HTERT RPE-1 (cell line): ENCODE results near the gene RAB44.
"Not testable (repeated sequence)": the region's sequence is repeated elsewhere in the genome, so short reads cannot be mapped to it uniquely, and the experiment has no call there.

ENCODE experiments used
- in situ Hi-C: fragments of 300-500 bp; cut with MboI; formaldehyde crosslinking; loops from 4 replicates; pipeline ENCODE4 v1.14.3; 2020; ENCODE audit warnings: low sequenced_read_pairs

Gene RAB44

DNA sequence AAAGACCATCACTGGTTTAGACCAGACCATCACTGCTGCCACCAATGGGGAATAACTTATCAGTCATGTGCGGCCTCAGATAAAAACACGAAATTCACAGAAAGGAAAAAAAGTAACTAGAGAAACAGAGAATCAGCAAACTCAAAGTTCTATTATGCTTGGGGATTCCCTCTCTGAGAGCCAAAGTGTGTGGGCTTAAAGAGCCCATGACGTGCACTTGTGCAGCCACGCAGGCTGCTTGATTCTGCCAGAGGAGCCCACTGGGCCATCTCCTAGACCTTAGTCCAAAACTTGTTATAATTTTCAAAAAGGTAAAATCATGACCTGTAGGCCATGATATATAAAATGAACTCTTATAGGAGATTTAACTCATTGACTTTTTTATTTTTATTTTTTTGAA is 15.2 kb downstream of the RAB44 start:
- in situ Hi-C loops = no loop called here

DNA sequence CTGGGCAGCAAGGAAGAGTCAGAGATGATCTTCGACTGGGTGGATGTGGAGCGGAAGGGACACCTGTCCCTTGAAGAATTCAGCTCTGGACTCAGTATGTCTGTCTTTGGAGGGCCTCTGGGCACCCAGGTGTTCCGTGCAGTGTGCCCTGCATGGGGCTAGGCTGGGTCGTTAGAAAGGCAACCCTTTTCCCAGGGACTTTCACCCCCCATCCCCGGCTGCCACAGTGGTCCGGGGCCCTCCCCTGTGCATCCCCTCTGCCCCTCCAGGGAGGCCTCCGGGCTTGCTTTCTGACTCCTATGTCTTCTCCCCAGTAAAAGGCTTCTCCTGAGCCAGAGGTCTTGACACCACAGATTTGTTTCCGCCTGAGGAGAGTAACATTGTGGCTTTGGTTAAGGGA is 16.2 kb downstream of the RAB44 start:
- in situ Hi-C loops = no loop called here

DNA sequence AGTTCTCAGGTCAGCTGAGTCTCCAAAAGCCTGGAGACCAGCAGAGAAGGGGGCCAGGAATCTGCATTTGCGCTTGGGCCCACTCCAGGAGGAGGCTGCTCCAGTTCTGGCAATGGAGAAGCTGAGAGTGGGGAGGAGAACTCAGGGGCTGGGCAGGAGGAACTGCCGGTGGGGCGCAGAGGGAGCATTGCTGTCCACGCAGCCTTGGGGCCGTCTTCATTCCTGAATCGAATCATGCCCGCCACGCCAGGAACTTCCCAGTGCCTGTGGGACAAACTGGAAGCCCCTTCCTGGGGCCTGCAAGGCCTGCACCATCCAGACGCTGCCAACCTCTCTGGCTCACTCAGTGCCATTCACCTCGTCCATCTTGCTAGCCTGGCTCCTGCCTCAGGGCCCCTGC is 16.9 kb downstream of the RAB44 start:
- in situ Hi-C loops = no loop called here

DNA sequence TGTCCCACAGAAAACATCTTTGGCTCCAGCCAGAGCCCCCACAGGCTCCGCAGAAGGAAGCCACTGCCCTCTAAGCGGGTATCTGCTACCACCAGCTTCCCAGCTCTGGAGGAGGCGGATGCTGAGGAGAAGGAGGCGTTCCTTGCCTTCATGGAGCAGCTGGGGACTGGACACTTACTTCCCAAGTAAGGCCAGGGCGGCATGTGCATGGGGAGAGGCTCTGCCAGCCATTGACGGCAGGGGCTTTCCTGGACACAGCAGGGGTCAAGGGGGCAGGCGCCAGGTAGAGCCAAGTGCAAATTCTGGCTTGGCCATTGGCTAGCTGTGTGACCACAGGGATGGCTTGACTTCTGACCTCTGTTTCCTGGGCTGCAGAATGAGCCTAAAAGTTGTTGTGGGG is 17.8 kb downstream of the RAB44 start:
- in situ Hi-C loops = no loop called here

DNA sequence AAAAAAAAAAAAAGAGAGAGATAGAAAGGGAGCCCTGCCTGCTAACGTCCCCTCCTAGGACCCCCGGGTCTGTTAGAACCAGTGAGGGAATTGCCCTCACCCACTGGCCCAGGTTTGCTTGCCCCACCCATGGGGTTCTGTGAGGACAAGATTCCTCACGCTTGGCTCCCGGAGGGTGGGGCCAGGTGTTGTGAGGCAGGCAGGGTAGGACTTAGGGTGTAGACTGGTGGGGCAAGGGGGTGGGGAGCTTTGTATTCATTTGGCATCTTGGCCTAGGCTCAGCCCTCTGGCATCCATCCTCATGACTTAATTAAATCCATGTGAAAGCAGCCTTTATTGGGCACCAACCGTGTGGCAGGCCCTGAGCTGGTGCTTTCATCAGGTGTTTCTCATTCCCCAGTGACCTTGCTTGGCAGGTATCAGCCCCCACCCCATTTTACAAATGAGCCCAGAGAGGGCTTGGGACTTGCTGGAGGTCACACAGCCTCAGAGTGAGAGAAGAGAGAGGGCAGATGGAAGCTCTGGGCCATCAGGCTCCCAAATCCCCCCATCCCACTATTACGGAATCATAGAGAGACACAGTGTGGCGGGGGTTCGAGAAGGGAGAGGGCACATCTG is 19.0 kb downstream of the RAB44 start:
- in situ Hi-C loops = no loop called here

DNA sequence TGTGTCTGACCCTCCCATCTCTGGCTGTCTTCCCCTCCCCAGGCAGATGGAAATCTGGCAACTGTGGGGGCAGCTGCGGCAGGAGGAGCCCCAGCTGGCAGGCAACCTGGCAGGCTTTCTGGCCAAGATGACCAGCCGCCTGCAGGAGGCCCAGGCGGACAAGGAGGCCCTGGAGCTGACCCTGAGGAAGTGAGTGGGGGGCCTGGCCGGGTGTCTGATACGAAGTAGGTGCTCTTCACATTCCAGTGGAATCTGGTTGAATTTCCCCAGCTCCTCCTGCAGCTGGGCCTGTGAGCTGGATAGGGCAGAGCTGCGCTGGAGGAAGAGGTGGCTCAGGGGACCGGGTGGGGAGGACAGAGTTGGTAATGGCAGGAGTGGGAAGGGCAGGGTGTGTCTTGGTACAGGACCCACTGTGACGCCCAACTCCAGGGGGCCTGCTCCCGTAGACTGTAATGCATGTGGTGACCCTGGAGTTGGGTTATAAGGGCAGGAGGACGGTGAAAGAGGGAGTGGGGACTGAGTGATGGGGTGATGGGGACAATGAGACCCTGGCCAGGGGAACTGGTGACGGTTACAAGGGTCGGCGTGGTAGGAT is 19.7 kb downstream of the RAB44 start:
- in situ Hi-C loops = no loop called here

DNA sequence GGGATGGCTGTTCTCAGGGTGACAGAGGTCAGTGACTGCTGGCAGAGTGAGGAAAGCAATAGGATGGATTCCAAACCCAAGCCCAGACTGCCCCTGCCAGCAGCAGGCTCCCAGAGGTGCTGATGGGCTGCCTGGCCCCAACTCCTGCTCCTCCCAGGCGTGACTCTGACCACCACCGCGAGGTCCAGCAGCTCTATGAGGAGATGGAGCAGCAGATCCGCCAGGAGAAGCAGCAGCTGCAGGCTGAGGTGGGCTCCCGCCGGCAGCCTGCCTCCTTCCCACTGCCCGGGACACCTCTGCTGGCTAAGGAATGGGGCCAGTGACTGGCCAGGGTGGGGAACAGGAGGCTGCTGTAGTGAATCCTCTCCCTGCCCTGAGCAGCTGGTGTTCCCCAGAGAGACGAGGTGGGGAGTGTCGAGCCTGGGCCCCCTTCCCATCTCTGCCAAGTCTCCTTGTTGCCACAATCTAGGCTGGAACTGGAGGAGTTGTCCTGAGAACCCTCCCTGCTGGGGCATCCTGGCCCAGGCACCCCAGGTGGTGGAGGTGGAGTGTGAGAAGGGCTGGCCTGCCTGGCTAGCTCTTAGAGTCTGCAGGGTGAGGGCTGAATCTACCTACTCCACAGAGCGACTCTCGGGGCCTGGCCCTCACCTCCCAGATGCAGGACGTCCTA is 20.4 kb downstream of the RAB44 start:
- in situ Hi-C loops = no loop called here

DNA sequence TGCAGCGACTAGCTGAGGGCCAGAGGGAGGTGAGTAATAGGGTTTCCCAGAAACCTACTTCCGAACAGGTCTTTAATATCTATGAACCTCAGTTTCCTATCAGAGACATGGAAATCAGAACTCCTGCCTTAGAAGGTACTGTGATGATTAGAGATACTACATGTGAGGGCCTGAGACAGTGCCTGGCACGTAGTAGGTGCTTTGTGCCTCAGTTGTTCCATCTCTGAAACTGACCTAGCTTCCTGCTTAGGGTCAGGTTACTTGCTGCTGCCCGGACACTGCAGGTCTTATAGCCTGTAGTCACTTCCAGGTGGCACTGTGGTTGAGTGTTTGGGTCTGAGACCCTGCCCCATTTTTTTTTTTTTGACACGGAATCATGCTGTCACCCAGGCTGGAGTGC is 20.9 kb downstream of the RAB44 start:
- in situ Hi-C loops = no loop called here

DNA sequence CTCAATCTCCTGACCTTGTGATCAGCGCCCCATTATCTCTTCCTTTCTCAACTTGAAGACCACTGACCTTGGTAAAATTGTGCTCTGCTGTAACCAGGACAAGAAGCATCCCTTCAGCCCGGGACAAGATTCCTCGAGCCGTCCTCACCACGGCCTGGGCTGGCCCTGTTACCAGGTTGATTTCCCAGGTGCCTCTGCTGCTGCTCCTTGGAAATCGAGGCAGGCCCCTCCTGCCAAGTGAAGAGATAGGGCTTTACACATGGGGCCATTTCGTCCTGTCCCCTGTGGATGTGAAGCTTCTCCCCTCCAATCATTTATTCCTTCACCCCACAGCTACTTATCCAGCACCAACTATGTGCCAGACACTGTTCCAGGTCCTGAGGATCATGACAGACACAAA is 21.5 kb downstream of the RAB44 start:
- in situ Hi-C loops = no loop called here

DNA sequence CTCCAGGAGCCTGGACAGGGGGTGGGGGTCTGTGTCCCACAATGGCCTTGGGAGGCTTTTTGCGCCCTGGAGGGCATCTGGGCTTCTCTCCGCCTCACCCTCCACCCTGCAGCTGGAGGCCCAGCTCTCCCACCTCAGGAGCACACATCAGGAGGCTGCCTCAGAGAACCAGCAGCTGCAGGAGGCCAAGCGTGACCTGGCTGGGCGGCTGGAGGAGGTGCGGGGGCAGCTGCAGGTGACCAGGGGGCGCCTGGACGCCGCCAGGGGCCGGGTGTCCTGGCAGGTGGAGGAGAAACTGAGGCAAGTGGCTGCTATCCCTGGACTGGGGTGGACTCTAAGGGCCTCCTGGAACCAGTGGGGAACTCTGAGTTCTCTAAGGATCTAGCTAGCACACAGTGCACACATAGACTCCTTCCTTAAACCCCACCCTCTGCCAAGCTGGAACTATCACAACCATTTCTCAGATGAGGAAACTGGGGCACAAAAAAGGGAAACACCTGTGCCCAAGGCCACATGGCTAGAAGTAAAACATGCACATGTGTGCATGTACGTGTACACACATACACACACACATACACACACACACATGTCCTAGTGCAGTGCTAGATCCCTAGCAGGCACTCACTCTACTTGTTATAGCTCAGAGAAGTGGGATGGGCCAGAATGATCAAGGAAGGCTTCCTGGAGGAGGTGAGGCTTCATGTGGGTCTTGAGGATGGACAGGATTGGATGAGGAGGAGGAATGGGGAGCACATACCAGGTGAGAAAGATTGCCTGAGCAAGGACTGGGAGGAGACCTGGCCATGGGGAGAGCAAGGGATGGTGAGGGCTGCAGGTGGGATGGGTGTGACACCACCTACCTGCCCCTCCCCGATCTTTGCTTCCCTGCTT is 22.9 kb downstream of the RAB44 start:
- in situ Hi-C loops = no loop called here

DNA sequence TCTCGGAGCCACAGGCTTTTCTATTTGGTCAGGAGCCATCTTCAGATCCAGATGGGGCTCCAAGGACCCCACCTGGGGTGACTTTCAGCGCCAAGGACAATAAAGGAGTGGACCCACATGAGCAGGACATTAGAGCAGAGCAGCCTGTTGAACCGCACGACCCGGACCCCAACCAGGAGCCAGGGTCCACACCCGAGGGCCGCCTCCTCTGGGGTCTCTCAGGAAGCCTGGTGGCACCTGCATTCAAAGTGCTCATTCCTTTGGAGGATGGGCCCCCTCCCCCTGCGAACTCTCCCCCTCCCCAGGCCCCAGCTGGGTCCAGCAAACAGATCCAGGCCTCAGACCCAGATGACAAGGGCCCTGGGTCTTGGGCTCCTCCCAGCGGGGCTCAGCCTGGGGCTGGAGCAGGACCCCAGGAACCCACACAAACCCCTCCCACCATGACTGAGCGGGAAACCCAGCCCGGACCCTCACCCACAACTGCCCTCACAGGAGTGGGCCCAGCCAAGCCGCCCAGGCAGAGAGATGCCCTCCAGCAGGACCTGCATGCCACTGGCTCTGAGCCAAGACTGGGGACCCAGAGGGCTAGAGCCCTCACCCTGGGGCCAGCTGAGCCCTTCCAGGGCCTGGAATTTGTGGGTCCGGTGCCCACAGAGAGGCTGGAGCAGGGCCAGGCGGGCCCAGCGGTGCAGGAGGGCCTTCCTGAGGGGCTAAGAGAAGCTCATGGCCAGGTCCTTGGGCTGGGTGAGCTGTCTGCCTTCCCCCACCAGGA is 23.9 kb downstream of the RAB44 start:
- in situ Hi-C loops = no loop called here

DNA sequence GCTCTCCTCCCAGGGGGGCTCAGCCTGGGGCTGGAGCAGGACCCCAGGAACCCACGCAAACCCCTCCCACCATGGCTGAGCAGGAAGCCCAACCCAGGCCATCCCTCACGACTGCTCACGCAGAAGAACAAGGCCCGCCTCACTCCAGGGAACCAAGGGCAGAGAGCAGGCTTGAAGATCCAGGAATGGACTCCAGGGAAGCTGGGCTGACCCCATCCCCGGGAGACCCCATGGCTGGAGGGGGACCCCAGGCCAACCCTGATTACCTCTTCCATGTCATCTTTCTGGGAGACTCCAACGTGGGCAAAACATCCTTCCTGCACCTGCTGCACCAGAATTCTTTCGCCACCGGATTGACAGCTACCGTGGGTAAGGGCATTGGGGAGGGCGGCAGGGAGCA is 24.7 kb downstream of the RAB44 start:
- in situ Hi-C loops = no loop called here

DNA sequence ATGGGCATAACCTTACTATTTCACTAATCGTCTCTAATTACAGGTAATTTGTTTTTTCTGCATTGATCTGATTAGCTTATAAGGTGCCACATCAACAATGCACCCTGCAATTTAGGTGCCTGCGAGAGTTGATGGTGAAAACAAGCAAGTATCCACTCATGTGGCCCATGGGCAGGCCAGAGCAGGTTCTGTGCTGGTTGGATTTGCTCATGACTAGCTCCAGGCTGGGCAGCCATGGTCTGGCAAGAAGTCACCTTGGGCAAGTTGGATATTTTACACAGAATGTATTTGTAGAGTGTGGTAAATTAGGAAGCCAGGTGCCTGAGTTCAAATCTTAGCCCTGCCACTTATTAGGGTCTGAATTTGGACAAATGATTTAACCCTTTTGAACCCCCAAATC is 25.3 kb downstream of the RAB44 start:
- in situ Hi-C loops = no loop called here

DNA sequence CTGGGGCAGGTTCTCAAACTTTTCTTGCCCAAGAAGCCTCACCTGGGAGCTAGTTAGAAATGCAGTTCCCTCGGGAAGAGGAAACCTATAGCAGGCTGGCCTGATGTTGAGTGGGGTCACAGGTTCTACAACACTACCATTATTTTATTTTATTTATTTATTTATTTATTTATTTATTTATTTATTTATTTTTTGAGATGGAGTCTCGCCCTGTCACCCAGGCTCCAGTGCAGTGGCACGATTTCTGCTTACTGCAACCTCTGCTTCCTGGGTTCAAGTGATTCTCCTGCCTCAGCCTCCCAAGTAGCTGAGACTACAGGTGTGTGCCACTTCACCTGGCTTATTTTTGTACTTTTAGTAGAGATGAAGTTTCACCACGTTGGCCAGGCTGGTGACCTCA is 26.4 kb downstream of the RAB44 start:
- in situ Hi-C loops = not testable (repeated sequence)

DNA sequence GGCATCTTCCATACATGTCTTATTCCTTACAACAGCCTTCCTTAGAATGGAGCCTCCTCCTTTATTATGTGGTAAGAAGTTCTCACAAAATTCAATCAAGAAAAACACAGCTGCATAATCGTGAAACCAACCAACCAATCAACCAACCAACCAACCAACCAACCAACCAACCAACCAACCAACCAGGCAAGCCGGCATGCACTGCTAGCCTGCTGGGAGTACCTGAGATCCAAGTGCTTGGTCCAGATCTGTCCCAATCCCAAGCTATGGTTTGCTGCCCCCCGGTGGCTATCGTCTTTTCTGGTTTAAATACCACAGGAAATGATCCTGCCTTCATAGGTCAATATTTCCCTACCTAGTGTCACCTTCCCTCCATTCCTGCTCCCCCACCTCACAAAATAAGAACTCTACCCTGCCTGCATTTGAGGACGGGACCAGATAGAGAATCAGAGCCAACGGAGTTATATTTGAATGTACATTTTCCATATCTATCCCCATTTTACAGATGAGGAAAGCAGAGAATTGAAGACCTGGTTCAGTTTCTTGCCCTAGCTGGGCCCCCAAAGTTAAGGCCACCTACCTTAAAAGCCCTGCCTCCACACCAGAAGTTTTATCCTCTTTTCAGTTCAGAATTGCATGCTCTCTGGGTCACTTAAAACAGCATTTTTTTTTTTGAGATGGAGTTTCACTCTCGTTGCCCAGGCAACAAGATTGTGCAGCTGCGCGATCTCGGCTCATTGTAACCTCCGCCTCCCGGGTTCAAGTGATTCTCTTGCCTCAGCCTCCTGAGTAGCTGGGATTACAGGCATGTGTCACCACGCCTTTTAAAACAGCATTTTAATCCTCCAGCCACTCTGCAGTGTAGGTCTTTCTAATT is 27.1 kb downstream of the RAB44 start:
- in situ Hi-C loops = no loop called here

DNA sequence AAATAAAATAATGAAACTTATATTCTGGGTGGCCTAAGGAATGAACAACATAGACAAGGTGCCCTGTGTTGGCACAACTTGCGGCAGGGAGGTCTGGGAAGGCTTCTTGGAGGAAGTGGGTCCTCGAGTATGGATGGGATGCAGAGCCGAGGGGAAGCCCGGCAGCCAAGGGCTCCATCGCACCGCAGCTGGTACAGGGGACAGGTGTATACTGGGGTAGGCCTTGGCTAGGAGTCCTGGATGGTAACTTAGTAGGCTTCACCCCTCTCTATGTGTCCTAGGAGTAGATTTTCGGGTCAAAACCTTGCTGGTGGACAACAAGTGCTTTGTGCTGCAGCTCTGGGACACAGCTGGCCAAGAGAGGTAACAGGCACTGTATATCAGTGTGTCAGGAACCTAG is 28.0 kb downstream of the RAB44 start:
- in situ Hi-C loops = no loop called here

DNA sequence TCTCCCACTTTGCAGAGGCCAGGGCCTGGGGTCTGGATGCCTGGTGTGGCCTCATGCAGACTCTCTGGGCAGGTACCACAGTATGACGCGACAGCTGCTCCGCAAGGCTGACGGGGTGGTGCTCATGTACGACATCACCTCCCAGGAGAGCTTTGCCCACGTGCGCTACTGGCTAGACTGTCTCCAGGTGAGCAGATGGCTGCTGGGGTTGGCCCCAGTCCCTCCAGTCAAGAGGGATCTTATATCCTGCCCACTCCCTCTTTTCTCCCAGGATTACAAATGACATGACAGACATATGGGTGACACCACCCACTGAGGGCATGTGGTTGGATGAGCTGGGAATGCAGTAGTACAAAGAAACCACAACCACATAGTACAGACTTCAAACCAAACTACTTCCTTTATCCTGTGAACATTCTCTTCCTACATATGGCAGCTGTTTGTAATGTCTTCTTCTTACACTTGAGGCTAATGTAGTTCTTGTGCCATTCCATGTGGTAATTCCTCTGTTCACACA is 29.9 kb downstream of the RAB44 start:
- in situ Hi-C loops = no loop called here

DNA sequence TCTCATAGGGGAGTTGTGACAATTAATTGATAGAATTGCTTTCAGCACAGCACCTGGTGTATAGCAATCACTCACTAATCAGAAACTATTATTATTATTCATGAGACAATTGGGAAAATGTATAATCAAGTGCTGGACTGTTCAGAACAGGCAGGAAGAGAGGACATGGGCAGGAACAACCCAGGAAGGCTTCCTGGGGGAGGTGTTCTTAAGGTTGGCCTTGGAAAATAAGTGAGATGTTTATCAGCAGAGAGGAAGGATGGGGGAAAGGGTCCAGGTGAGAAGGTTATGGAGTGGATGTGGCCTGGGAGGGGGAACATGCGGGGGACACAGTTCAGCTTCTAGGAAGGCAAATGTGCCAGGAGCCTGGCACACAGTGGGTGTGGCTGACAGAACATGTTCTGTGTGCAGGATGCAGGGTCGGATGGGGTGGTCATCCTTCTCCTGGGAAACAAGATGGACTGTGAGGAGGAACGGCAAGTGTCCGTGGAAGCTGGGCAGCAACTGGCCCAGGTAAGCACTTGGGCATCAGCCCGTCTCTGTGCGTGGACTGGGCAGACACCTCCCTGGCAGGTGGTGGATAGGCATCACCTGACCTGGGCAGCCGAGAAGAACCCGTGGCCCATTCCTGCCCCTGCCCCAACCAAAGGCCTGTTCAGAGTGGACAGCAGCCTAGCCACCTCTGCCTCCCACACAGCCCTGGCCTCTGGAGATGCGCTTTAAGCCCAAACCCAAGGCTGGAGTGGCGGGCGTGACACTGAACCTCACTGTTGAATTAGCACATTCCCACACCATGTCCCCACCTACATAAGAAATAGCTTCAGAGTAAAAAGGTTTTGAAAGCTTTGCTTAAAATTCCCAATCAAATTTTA is 30.9 kb downstream of the RAB44 start:
- in situ Hi-C loops = no loop called here

DNA sequence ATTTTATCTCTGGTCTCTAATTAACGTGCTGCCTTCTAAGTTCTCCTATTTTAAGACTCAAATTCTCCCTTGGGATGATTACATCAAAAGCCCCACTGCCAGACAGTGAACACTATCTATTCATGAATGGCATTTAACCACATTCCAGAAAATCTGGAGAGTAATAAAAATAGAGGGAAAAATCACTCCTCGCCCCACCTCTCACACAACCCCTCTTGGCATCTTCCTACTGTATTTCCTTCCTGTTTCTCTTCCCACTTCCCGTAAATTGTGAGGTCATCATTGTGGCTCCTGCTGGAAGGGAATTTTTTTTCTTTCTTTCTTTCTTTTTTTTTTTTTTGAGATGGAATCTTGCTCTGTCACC is 31.5 kb downstream of the RAB44 start:
- in situ Hi-C loops = no loop called here
